ENCODE measurements around the gene SHKBP1. TPM values are rescaled to one million over a fixed set of nuclear protein-coding genes. Genes with fewer than 3 reads are reported as not detected.

The SHKBP1 gene
- total and polyA plus RNA-seq, 4 donors = 21.1 to 191 (median 97.1) TPM

- peaks cover 0 to 37% (median 2%) of the 10 kb centered on the region in 4 donors for H3K36me3 ChIP-seq (ENCODE audit: control insufficient read depth in 4 of 4, insufficient read depth in 4 of 4, low read length in 4 of 4)
- no peaks in the 10 kb centered on the region for H3K9me3 ChIP-seq (ENCODE audit: control insufficient read depth in 4 of 4, insufficient read depth in 3 of 4, low read length in 3 of 4)
- no peak overlapping the region for H3K4me3 ChIP-seq
- no peak for TF ChIP-seq CTCF (IDR thresholded peaks at IDR 0.05; ENCODE audit: control extremely low read depth, extremely low read depth)
- WGBS, 2 donors = 60 to 80% methylated on average over 2 of the region's 2 CpGs
- DNase-seq (no peak), ATAC-seq (ENCODE audit: insufficient read depth, low FRiP score) (no peak)
- H3K4me1 ChIP-seq (ENCODE audit: control insufficient read depth in 5 of 5, insufficient read depth in 5 of 5, low read length in 5 of 5) = no peaks in the 10 kb centered on the region
- H3K27ac ChIP-seq (ENCODE audit: low read depth in 1 of 2, low read length in 1 of 2) = peak overlapping the region in 1 of 2 donors; percentile 23
- H3K27me3 ChIP-seq (ENCODE audit: control insufficient read depth in 3 of 3, insufficient read depth in 3 of 3, low read length in 2 of 3) = no peaks in the 10 kb centered on the region
- H3K9ac ChIP-seq (ENCODE audit: insufficient read depth in 1 of 2, low read length in 2 of 2) = no peak overlapping the region
Measured at GRCh38 chr19:40585982-40586422, 9.3 kb downstream of the SHKBP1 start.

GRCh38 chr19:40586611-40587010 lies 9.9 kb downstream of the SHKBP1 start:
- DNase-seq (no peak), ATAC-seq (ENCODE audit: insufficient read depth, low FRiP score) (no peak)
- H3K4me1 ChIP-seq (ENCODE audit: control insufficient read depth in 5 of 5, insufficient read depth in 5 of 5, low read length in 5 of 5) = no peaks in the 10 kb centered on the region
- H3K9ac ChIP-seq (ENCODE audit: insufficient read depth in 1 of 2, low read length in 2 of 2) = no peak overlapping the region
- no peaks in the 10 kb centered on the region for H3K27me3 ChIP-seq (ENCODE audit: control insufficient read depth in 3 of 3, insufficient read depth in 3 of 3, low read length in 2 of 3)
- WGBS, 2 donors = 96 to 97% methylated on average over 14 of the region's 14 CpGs
- peaks cover 0 to 37% (median 2%) of the 10 kb centered on the region in 4 donors for H3K36me3 ChIP-seq (ENCODE audit: control insufficient read depth in 4 of 4, insufficient read depth in 4 of 4, low read length in 4 of 4)
- TF ChIP-seq CTCF (IDR thresholded peaks at IDR 0.05; ENCODE audit: control extremely low read depth, extremely low read depth) = no peak
- no peak overlapping the region for H3K27ac ChIP-seq (ENCODE audit: low read depth in 1 of 2, low read length in 1 of 2)
- no peak overlapping the region for H3K4me3 ChIP-seq
- H3K9me3 ChIP-seq (ENCODE audit: control insufficient read depth in 4 of 4, insufficient read depth in 3 of 4, low read length in 3 of 4) = no peaks in the 10 kb centered on the region

GRCh38 chr19:40588110-40588854 lies 11.6 kb downstream of the SHKBP1 start:
- Histone ChIP-seq H3K4me3 (no peak overlapping the region), H3K36me3 (ENCODE audit: control insufficient read depth in 4 of 4, insufficient read depth in 4 of 4, low read length in 4 of 4) (peaks cover 0 to 27% (median 2%) of the 10 kb centered on the region in 4 donors), H3K27ac (ENCODE audit: low read depth in 1 of 2, low read length in 1 of 2) (no peak overlapping the region), H3K4me1 (ENCODE audit: control insufficient read depth in 5 of 5, insufficient read depth in 5 of 5, low read length in 5 of 5) (no peaks in the 10 kb centered on the region), H3K27me3 (ENCODE audit: control insufficient read depth in 3 of 3, insufficient read depth in 3 of 3, low read length in 2 of 3) (no peaks in the 10 kb centered on the region), H3K9me3 (ENCODE audit: control insufficient read depth in 4 of 4, insufficient read depth in 3 of 4, low read length in 3 of 4) (no peaks in the 10 kb centered on the region), H3K9ac (ENCODE audit: insufficient read depth in 1 of 2, low read length in 2 of 2) (no peak overlapping the region)
- DNase-seq (no peak), ATAC-seq (ENCODE audit: insufficient read depth, low FRiP score) (no peak)
- 89 to 93% methylated on average over 19 of the region's 19 CpGs for WGBS, 2 donors
- TF ChIP-seq CTCF (IDR thresholded peaks at IDR 0.05; ENCODE audit: control extremely low read depth, extremely low read depth) = no peak
